Measurements from ENCODE around the gene KLHL42.

DNA sequence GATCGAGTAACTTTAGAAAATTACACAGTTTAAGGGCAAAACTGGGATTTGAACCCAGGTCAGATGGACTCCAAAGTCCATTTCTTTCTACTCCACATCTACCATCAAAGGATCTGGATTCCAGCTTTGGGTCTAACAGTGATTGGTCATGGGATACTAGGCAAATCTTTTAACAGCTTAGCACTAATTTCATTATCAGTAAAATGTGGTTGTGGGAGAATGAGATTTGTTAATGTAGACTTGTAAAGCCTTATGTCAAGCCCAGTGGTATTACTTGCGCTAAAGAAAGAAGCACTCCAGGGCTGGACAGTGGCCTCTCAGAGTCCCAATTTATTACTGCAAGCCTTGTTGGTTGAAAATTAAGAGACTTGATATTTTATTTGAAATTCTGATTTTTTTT is 65.2 kb downstream of the KLHL42 start:
- no peak for TF ChIP-seq POLR2A (IDR thresholded peaks at IDR 0.05; ENCODE audit: low read depth, low read length)
- TF ChIP-seq POLR2AphosphoS5 (IDR thresholded peaks at IDR 0.05; ENCODE audit: low read depth, low read length): no peak
- no peak for TF ChIP-seq TAF1 (IDR thresholded peaks at IDR 0.05; ENCODE audit: borderline replicate concordance, low read depth, low read length)

All from GM12892 (cell line).